Peyer's patch (tissue), 4 donors: ENCODE measurements around the gene BRD3OS. TPM values are rescaled to one million over a fixed set of nuclear protein-coding genes. Genes with fewer than 3 reads are reported as not detected.
A peak's percentile ranks its signal among the peaks of the same experiment; 100 is the strongest.
"Not testable (repeated sequence)": the region's sequence is repeated elsewhere in the genome, so short reads cannot be mapped to it uniquely, and the experiment has no call there.

Source experiments
- DNase-seq, 3 donors: peaks; one replicate each; pipeline ENCODE4 v3.0.0-alpha.2; 2017 to 2019
- H3K27ac ChIP-seq, 4 donors: fragments of 200-600 bp; sonication (generic); one replicate each; pipeline ENCODE4 v1.5.1; 2016 to 2019
- H3K27me3 ChIP-seq, 2 donors: fragments of 200-600 bp; sonication (generic); one replicate each; pipeline ENCODE4 v1.5.1; 2019
- H3K36me3 ChIP-seq, 3 donors: fragments of 200-600 bp; sonication (generic); one replicate each; pipeline ENCODE4 v1.5.1; 2016 to 2019
- H3K4me1 ChIP-seq, 4 donors: fragments of 200-600 bp; sonication (generic); one replicate each; pipeline ENCODE4 v1.5.1; 2016 to 2019
- H3K4me3 ChIP-seq, 4 donors: fragments of 200-600 bp; sonication (generic); 1 replicate in 3 of 4; 2 replicates in 1 of 4; pipeline ENCODE4 v1.5.1; 2016 to 2019; ENCODE audit warnings: mild to moderate bottlenecking in 1 of 4
- H3K9me3 ChIP-seq, 4 donors: fragments of 200-600 bp; sonication (generic); one replicate each; pipeline ENCODE4 v1.5.1; 2016 to 2019; ENCODE audit warnings: mild to moderate bottlenecking in 1 of 4
- POLR2A ChIP-seq, 2 donors: fragments of 450-650 bp; IDR thresholded peaks; one replicate each; pipeline ENCODE4 v1.5.1; 2017; ENCODE audit warnings: antibody characterized with exemption in 2 of 2, mild to moderate bottlenecking in 2 of 2, moderate library complexity in 2 of 2
- total RNA-seq, 4 donors: library from RNA; depleted of rRNA; stranded (reverse); fragments of >200 nt; gene quantifications; one replicate each; pipeline ENCODE4 v1.1.0, GENCODE V29; 2016
- TF ChIP-seq, protein P1 (sequence below), 6 experiments: fragments of 450-650 bp in 4 of 6; fragments of 200-600 bp in 2 of 6; sonication (generic) in 1 of 6; IDR thresholded peaks; one replicate each; pipeline ENCODE4 v1.5.1; 2017 to 2019; ENCODE audit warnings: antibody characterized with exemption in 6 of 6, mild to moderate bottlenecking in 3 of 6, moderate library complexity in 1 of 6

Gene BRD3OS
- total RNA-seq, 4 donors from 2014 or later, result 1.4 to 11.6 (median 2.3) TPM

DNA sequence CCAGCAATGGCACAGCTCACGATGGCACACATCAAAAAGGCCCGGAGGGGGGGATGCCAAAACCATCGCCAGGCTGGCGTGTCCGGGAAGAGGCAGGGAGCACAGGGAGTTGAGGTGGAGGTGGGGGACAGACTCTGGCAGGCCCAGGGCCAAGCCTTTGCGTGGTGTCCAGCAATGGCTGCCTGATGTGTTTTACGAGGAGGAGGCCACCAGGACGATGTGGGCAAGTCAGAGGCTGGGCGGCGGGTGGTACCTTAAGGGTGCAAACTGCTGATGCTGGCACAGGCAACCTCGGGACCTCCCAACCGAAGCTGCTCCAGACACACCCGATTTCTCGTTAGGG, 37.9 kb upstream of the BRD3OS start:
- H3K4me3 ChIP-seq, result no peak overlapping the region
- peaks cover 0 to 20% (median 6%) of the 10 kb centered on the region in 4 donors for H3K4me1 ChIP-seq
- H3K36me3 ChIP-seq, result no peaks in the 10 kb centered on the region
- no peaks in the 10 kb centered on the region for H3K9me3 ChIP-seq
- no peaks in the 10 kb centered on the region for H3K27me3 ChIP-seq
- no peak for DNase-seq
- H3K27ac ChIP-seq, result no peak overlapping the region
- no peak for TF ChIP-seq POLR2A (IDR thresholded peaks at IDR 0.05)
- TF ChIP-seq, protein P1, sequence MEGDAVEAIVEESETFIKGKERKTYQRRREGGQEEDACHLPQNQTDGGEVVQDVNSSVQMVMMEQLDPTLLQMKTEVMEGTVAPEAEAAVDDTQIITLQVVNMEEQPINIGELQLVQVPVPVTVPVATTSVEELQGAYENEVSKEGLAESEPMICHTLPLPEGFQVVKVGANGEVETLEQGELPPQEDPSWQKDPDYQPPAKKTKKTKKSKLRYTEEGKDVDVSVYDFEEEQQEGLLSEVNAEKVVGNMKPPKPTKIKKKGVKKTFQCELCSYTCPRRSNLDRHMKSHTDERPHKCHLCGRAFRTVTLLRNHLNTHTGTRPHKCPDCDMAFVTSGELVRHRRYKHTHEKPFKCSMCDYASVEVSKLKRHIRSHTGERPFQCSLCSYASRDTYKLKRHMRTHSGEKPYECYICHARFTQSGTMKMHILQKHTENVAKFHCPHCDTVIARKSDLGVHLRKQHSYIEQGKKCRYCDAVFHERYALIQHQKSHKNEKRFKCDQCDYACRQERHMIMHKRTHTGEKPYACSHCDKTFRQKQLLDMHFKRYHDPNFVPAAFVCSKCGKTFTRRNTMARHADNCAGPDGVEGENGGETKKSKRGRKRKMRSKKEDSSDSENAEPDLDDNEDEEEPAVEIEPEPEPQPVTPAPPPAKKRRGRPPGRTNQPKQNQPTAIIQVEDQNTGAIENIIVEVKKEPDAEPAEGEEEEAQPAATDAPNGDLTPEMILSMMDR (IDR thresholded peaks at IDR 0.05), result no peak

DNA sequence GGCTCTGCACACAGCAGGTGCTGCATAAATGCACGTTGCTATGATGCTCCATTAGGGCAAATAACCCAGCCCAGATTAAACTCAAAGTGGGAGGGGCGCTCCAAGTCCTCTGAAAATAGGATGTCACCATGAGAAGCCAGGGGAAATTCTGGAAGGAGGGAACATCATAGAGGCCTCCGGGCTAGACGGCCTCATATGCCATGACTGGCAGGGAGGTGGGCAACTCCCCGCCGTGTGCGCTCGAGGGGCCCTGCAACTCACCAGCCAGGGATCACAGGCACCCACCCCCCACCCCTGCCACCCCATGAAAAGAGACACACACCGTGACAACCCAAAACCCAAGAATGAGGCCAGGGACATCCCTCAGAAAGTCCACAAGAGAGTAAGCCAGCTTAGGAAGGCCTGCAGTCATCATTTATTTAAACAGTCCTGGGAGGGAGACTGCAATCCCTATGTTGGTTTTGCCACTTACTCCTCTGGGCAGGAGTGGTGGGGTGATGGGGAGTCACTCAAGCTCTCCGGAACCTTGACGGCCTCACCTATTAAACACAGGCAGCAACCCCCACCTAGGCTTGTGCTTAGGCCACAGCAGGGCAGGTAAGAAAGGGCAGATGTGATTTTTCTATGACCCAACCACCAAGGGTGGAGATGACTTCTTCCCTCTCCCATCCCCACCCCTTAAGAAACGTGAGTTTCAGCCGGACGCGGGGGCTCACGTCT, 37.2 kb upstream of the BRD3OS start:
- TF ChIP-seq POLR2A (IDR thresholded peaks at IDR 0.05), result no peak
- TF ChIP-seq, protein P1 (IDR thresholded peaks at IDR 0.05), result no peak
- Histone ChIP-seq H3K27ac (no peak overlapping the region), H3K27me3 (no peaks in the 10 kb centered on the region), H3K36me3 (no peaks in the 10 kb centered on the region), H3K4me3 (no peak overlapping the region), H3K9me3 (no peaks in the 10 kb centered on the region), H3K4me1 (peaks cover 0 to 20% (median 6%) of the 10 kb centered on the region in 4 donors)
- DNase-seq, result peak in 1 of 3 donors; percentile 22

DNA sequence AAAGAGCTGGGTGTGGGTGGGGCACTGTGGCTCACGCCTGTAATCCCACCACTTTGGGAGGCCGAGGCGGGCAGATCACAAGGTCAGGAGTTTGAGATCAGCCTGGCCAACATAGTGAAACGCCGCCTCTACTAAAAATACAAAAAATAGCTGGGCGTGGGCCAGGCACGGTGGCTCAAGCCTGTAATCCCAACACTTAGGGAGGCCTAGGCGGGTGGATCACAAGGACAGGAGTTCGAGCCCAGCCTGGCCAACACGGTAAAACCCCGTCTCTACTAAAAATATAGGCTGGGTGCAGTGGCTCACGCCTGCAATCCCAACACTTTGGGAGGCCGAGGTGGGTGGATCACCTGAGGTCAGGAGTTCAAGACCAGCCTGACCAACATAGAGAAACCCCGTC, 36.5 kb upstream of the BRD3OS start:
- peak in 1 of 3 donors; percentile 16 for DNase-seq
- H3K36me3 ChIP-seq, H3K4me3 ChIP-seq, H3K9me3 ChIP-seq, H3K27me3 ChIP-seq, H3K27ac ChIP-seq: not testable (repeated sequence)
- peaks cover 0 to 26% (median 13%) of the 10 kb centered on the region in 4 donors for H3K4me1 ChIP-seq

DNA sequence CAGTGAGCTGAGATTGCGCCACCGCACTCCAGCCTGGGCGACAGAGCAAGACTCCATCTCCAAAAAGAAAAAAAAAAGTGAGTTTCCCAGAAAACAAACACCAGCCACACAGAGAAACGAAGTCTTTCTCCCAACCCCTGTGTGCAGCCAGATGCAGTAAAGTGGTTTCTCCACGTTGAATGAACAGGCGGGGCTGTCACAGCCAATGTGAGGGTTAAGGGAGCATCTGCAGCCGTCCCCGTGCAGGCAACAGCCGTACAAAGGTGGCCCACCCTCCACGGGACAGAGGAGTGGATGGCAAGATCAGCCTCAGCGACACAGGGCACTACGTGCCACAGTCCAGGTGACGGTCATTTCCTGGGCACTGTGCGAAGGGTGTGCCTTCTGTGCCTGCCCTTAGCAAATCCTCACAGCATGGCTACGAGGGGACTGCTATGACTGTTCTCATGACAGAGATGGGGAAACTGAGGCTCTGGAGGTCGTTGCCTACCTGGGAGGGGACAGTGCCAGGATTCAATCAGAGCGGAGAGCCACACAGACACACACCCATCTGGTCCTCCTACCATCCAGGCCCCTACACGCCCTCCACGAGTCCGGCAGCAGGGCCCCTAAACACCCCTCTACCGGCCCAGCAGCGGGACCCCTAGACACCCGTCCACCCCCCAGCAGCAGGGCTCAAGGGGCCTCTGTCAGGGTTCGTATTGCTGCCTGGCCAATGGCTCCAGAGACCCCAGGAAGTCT, 35.5 kb upstream of the BRD3OS start:
- H3K4me3 ChIP-seq, result peak overlapping the region in 3 of 4 donors; percentile 86 to 94 (median 93)
- DNase-seq, result peak in 1 of 3 donors; percentile 56
- H3K27me3 ChIP-seq, result no peaks in the 10 kb centered on the region
- H3K27ac ChIP-seq, result peak overlapping the region; percentile 88 to 95 (median 92)
- H3K9me3 ChIP-seq, result no peaks in the 10 kb centered on the region
- H3K4me1 ChIP-seq, result peaks cover 0 to 32% (median 18%) of the 10 kb centered on the region in 4 donors
- TF ChIP-seq POLR2A (IDR thresholded peaks at IDR 0.05), result peak in 1 of 2 donors; percentile 32
- TF ChIP-seq, protein P1 (IDR thresholded peaks at IDR 0.05), result no peak
- no peaks in the 10 kb centered on the region for H3K36me3 ChIP-seq

DNA sequence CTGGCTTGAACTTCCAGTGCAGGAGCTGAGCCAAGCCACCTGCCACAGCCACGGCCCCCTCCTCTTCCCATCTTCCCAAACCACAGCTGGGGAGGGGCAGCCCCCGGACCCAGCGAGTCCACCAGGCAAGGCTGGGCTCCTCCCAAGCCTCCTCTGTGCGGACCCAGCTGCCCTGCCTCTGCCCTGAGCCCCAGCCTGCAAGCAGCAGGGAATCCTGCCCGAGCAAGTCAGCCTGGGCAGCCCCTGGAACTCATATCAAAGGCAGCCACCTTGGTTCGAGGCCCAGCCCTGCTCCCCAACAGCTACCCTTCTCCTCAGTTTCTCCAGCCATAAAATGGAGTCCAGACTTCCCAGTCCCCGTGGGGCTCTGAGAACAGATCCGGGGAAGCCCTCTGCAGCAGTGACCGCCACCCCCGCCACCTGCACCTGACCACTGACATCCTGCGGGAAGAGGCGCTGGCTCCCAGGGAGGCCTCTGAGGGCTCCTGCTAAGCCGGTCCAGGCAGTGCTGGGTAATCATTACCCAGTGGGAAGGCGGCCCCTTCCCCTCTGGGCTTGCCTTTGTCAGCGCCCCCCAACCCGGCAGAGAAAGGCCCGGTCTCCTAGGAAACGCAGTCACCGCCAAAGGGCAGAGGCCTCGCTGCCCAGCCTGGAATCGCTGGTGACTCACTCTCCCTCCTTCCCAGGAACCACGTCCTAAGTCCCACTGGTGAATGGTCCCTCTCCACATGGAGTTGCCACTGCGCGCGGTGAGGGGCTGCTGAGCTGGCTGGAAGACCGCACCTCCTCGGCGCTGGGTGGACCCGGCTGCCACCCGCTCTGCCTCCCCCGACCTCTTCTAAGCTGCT, 34.7 kb upstream of the BRD3OS start:
- Histone ChIP-seq H3K9me3 (no peaks in the 10 kb centered on the region), H3K36me3 (no peaks in the 10 kb centered on the region), H3K27me3 (no peaks in the 10 kb centered on the region), H3K27ac (peak overlapping the region; percentile 88 to 95 (median 92)), H3K4me3 (peak overlapping the region; percentile 59 to 94 (median 90)), H3K4me1 (peaks cover 0 to 32% (median 18%) of the 10 kb centered on the region in 4 donors)
- peak in 2 of 3 donors; percentile 80 to 84 for DNase-seq
- TF ChIP-seq POLR2A (IDR thresholded peaks at IDR 0.05), result peak in 1 of 2 donors; percentile 85
- TF ChIP-seq, protein P1 (IDR thresholded peaks at IDR 0.05), result no peak
